ENCODE measurements around the gene DAP.

DNA sequence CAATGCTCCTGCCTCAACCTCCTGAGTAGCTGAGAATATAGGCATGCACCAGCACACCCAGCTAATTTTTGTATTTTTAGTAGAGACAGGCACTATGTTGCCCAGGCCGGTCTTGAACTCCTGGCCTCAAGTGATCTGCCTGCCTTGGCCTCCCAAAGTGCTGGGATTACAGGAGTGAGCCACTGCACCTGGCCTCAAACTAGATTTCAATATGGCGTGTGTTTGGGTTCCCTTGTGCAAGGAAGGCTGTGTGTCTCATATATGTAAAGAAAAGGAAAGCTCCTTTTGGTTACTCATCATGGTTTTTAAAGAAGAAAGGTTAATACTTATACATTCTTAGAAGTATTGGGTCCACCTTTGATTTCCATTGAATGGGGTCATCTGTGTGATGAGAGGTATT is 126.5 kb downstream of the DAP start:
- no peak for TF ChIP-seq EZH2phosphoT487 (IDR thresholded peaks at IDR 0.05; ENCODE audit: unreplicated experiment)
- no peak for TF ChIP-seq CREB1 (CRISPR knock-in tag; IDR thresholded peaks at IDR 0.05; ENCODE audit: low read depth)
- TF ChIP-seq, protein P1, sequence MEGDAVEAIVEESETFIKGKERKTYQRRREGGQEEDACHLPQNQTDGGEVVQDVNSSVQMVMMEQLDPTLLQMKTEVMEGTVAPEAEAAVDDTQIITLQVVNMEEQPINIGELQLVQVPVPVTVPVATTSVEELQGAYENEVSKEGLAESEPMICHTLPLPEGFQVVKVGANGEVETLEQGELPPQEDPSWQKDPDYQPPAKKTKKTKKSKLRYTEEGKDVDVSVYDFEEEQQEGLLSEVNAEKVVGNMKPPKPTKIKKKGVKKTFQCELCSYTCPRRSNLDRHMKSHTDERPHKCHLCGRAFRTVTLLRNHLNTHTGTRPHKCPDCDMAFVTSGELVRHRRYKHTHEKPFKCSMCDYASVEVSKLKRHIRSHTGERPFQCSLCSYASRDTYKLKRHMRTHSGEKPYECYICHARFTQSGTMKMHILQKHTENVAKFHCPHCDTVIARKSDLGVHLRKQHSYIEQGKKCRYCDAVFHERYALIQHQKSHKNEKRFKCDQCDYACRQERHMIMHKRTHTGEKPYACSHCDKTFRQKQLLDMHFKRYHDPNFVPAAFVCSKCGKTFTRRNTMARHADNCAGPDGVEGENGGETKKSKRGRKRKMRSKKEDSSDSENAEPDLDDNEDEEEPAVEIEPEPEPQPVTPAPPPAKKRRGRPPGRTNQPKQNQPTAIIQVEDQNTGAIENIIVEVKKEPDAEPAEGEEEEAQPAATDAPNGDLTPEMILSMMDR (conservative IDR thresholded peaks at IDR 0.05; ENCODE audit: low read depth in 2 of 2), result no peak
- TF ChIP-seq EZH2 (IDR thresholded peaks at IDR 0.05; ENCODE audit: low read depth, unreplicated experiment), result no peak
- TF ChIP-seq, protein P2, sequence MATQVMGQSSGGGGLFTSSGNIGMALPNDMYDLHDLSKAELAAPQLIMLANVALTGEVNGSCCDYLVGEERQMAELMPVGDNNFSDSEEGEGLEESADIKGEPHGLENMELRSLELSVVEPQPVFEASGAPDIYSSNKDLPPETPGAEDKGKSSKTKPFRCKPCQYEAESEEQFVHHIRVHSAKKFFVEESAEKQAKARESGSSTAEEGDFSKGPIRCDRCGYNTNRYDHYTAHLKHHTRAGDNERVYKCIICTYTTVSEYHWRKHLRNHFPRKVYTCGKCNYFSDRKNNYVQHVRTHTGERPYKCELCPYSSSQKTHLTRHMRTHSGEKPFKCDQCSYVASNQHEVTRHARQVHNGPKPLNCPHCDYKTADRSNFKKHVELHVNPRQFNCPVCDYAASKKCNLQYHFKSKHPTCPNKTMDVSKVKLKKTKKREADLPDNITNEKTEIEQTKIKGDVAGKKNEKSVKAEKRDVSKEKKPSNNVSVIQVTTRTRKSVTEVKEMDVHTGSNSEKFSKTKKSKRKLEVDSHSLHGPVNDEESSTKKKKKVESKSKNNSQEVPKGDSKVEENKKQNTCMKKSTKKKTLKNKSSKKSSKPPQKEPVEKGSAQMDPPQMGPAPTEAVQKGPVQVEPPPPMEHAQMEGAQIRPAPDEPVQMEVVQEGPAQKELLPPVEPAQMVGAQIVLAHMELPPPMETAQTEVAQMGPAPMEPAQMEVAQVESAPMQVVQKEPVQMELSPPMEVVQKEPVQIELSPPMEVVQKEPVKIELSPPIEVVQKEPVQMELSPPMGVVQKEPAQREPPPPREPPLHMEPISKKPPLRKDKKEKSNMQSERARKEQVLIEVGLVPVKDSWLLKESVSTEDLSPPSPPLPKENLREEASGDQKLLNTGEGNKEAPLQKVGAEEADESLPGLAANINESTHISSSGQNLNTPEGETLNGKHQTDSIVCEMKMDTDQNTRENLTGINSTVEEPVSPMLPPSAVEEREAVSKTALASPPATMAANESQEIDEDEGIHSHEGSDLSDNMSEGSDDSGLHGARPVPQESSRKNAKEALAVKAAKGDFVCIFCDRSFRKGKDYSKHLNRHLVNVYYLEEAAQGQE (IDR thresholded peaks at IDR 0.05; ENCODE audit: unreplicated experiment), result no peak
- no peak for TF ChIP-seq POLR2AphosphoS5 (IDR thresholded peaks at IDR 0.05; ENCODE audit: low read depth)
- no peak for TF ChIP-seq STAT1 (IDR thresholded peaks at IDR 0.05; ENCODE audit: unreplicated experiment)
- TF ChIP-seq, protein P3, sequence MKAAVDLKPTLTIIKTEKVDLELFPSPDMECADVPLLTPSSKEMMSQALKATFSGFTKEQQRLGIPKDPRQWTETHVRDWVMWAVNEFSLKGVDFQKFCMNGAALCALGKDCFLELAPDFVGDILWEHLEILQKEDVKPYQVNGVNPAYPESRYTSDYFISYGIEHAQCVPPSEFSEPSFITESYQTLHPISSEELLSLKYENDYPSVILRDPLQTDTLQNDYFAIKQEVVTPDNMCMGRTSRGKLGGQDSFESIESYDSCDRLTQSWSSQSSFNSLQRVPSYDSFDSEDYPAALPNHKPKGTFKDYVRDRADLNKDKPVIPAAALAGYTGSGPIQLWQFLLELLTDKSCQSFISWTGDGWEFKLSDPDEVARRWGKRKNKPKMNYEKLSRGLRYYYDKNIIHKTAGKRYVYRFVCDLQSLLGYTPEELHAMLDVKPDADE (IDR thresholded peaks at IDR 0.05), result no peak
- no peak for TF ChIP-seq ZNF331 (CRISPR knock-in tag; IDR thresholded peaks at IDR 0.05; ENCODE audit: low read depth)
- no peak for TF ChIP-seq JUNB (IDR thresholded peaks at IDR 0.05; ENCODE audit: unreplicated experiment)
- TF ChIP-seq ZNF114 (CRISPR knock-in tag; IDR thresholded peaks at IDR 0.05), result no peak
- TF ChIP-seq, protein P4, sequence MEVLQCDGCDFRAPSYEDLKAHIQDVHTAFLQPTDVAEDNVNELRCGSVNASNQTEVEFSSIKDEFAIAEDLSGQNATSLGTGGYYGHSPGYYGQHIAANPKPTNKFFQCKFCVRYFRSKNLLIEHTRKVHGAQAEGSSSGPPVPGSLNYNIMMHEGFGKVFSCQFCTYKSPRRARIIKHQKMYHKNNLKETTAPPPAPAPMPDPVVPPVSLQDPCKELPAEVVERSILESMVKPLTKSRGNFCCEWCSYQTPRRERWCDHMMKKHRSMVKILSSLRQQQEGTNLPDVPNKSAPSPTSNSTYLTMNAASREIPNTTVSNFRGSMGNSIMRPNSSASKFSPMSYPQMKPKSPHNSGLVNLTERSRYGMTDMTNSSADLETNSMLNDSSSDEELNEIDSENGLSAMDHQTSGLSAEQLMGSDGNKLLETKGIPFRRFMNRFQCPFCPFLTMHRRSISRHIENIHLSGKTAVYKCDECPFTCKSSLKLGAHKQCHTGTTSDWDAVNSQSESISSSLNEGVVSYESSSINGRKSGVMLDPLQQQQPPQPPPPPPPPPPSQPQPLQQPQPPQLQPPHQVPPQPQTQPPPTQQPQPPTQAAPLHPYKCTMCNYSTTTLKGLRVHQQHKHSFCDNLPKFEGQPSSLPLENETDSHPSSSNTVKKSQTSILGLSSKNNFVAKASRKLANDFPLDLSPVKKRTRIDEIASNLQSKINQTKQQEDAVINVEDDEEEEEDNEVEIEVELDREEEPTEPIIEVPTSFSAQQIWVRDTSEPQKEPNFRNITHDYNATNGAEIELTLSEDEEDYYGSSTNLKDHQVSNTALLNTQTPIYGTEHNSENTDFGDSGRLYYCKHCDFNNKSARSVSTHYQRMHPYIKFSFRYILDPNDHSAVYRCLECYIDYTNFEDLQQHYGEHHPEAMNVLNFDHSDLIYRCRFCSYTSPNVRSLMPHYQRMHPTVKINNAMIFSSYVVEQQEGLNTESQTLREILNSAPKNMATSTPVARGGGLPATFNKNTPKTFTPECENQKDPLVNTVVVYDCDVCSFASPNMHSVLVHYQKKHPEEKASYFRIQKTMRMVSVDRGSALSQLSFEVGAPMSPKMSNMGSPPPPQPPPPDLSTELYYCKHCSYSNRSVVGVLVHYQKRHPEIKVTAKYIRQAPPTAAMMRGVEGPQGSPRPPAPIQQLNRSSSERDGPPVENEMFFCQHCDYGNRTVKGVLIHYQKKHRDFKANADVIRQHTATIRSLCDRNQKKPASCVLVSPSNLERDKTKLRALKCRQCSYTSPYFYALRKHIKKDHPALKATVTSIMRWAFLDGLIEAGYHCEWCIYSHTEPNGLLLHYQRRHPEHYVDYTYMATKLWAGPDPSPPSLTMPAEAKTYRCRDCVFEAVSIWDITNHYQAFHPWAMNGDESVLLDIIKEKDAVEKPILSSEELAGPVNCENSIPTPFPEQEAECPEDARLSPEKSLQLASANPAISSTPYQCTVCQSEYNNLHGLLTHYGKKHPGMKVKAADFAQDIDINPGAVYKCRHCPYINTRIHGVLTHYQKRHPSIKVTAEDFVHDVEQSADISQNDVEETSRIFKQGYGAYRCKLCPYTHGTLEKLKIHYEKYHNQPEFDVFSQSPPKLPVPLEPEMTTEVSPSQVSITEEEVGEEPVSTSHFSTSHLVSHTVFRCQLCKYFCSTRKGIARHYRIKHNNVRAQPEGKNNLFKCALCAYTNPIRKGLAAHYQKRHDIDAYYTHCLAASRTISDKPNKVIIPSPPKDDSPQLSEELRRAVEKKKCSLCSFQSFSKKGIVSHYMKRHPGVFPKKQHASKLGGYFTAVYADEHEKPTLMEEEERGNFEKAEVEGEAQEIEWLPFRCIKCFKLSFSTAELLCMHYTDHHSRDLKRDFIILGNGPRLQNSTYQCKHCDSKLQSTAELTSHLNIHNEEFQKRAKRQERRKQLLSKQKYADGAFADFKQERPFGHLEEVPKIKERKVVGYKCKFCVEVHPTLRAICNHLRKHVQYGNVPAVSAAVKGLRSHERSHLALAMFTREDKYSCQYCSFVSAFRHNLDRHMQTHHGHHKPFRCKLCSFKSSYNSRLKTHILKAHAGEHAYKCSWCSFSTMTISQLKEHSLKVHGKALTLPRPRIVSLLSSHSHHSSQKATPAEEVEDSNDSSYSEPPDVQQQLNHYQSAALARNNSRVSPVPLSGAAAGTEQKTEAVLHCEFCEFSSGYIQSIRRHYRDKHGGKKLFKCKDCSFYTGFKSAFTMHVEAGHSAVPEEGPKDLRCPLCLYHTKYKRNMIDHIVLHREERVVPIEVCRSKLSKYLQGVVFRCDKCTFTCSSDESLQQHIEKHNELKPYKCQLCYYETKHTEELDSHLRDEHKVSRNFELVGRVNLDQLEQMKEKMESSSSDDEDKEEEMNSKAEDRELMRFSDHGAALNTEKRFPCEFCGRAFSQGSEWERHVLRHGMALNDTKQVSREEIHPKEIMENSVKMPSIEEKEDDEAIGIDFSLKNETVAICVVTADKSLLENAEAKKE (CRISPR knock-in tag; IDR thresholded peaks at IDR 0.05), result no peak
